Fibroblast of skin of left biceps (primary cell): ENCODE results near the gene ANKRD52.
"Not testable (repeated sequence)": the region's sequence is repeated elsewhere in the genome, so short reads cannot be mapped to it uniquely, and the experiment has no call there.

Experiments used
- DNase-seq, 2 experiments: peaks; one replicate each; pipeline ENCODE4 v3.0.0-alpha.2; 2013; ENCODE audit warnings: low read depth in 2 of 2

ANKRD52 gene

GRCh38 chr12:56258068-56258819 lies at the start of gene ANKRD52:
Gene ANKRD52 (minus strand): TSS chr12:56258384. CDS start chr12:56258269, 115 bp downstream.
- peak; percentile 48 to 49 for DNase-seq

GRCh38 chr12:56307221-56307965 lies 49.2 kb upstream of the ANKRD52 start:
- DNase-seq, result no peak

- DNase-seq, result no peak
Measured at GRCh38 chr12:56304872-56305590, 46.8 kb upstream of the ANKRD52 start.

- no peak for DNase-seq
Measured at GRCh38 chr12:56304276-56304675, 46.1 kb upstream of the ANKRD52 start.

GRCh38 chr12:56300644-56301464 lies 42.7 kb upstream of the ANKRD52 start:
- peak in 1 of 2 experiments; percentile 13 for DNase-seq

- DNase-seq, result peak; percentile 93 to 94
Measured at GRCh38 chr12:56299853-56300643, 41.9 kb upstream of the ANKRD52 start, which contains the start of gene CS. Gene CS (minus strand): TSS chr12:56300330. CDS start chr12:56300201, 129 bp downstream.

- DNase-seq, result no peak
Measured at GRCh38 chr12:56299308-56299852, 41.2 kb upstream of the ANKRD52 start.

GRCh38 chr12:56298828-56299227 lies 40.6 kb upstream of the ANKRD52 start:
- no peak for DNase-seq

- DNase-seq, result no peak
Measured at GRCh38 chr12:56297400-56297799, 39.2 kb upstream of the ANKRD52 start.

- DNase-seq, result no peak
Measured at GRCh38 chr12:56296295-56296694, 38.1 kb upstream of the ANKRD52 start.

- no peak for DNase-seq
Measured at GRCh38 chr12:56293795-56294194, 35.6 kb upstream of the ANKRD52 start.

- DNase-seq, result no peak
Measured at GRCh38 chr12:56288705-56289387, 30.7 kb upstream of the ANKRD52 start.

- DNase-seq, result no peak
Measured at GRCh38 chr12:56286044-56286830, 28.1 kb upstream of the ANKRD52 start.

GRCh38 chr12:56284263-56284662 lies 26.1 kb upstream of the ANKRD52 start:
- DNase-seq, result not testable (repeated sequence)

GRCh38 chr12:56282579-56282978 lies 24.4 kb upstream of the ANKRD52 start:
- DNase-seq, result no peak

GRCh38 chr12:56282030-56282429 lies 23.8 kb upstream of the ANKRD52 start:
- DNase-seq, result no peak

- no peak for DNase-seq
Measured at GRCh38 chr12:56280849-56281248, 22.7 kb upstream of the ANKRD52 start.

- DNase-seq, result no peak
Measured at GRCh38 chr12:56278905-56279304, 20.7 kb upstream of the ANKRD52 start.

GRCh38 chr12:56274299-56274698 lies 16.1 kb upstream of the ANKRD52 start:
- DNase-seq, result no peak
